DMS53 treated with DMSO at 0.1 percent for 48 hours (cell line): ENCODE measurements around the gene AMMECR1.

Experiments used
- DNase-seq: peaks from one replicate; lab custom pipeline; 2025; ENCODE audit not compliant: unreplicated experiment; lab: John Stamatoyannopoulos, UW

The AMMECR1 gene

GRCh38 chrX:110213183-110213582 is 104.7 kb downstream of the AMMECR1 start:
- no peak for DNase-seq

DNA sequence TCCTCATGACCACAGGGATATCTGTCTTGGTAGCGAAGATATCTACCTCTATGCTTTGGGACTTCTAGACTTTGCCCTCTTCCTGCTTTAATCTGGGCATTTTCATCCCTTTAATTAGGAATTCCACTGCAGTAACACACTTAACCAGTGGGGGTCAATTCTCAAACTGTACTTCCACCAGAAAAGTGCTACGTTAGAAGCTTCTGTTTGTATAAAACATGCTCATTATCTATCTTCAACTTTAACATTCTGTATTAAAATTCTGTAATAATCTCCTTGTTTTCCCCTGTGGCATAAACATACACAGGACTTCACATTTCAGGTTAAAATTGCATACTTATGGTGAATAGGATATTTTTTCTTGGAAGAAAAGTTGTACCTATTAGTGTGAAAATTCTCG is 105.6 kb downstream of the AMMECR1 start:
- DNase-seq, result no peak

DNA sequence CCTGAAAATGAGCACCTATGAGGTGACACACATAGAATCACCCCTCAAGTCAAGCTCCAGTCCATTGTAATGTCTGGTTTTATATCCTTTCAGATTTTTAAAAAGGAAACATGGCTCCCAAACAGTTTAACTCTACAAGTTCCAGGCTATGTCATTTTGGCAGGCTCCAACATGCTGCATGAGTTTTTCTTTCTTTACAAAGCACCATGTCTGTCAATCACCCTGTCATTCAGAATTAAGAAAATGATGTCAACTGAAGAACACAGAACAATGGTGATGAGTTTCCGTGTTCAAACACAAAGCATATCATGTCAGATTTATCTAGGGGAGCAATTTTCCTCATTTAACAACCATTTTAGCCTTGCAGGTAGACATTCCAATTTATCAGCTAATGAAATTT is 106.5 kb downstream of the AMMECR1 start:
- no peak for DNase-seq

DNA sequence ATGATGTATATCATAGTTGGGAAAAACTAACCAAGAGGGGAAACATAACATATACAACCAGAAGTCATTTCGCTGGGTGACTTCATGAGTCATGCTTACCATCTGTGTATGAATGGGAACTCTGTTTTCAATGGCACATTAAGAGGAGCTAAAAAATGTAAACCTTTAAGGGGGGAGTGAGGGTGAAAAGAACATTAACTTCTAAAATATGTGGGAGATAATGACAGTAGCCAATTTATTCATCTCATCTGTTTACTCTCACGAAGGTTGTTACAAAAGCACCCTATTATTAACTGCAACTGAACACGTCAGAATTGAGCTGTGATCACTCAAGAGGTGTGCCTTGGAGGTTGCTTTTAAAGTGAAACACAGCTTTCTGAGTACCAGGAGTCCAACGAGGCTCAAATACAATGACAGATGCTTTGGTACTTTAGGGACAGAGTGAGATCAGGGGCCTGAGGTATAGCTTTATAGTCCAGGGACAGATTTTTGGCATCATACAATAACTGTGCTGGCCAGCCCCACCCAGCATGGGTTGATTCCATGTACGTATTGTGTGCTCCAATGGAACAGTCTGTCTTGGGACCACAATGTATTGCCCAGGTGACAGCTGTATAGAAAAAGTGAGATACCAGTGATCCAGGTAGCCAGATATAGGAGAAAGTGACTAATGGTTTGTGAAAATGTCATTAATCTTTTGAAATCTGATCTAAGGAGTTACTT is 107.3 kb downstream of the AMMECR1 start:
- no peak for DNase-seq

GRCh38 chrX:110208092-110208491 is 109.8 kb downstream of the AMMECR1 start:
- DNase-seq, result no peak

GRCh38 chrX:110204986-110205385 is 112.9 kb downstream of the AMMECR1 start:
- DNase-seq, result no peak

DNA sequence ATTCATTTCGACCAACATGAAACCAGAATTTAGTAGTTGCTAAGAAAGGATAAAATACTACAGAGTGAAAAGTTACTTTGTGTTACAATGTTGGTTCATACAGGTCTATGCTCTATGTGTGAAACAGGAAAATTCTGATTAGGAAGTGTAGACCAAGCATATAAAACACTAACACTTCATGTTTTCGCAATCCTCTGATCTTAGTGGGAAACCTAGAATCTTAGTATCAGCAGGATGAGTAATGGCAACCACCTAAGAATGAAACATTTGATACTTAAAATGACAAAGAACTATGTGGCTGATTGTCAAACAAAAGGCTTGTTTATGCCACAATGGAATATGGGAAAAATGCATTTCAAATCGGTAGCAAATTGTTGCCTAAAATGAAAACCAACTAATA is 116.1 kb downstream of the AMMECR1 start:
- DNase-seq, result no peak

- no peak for DNase-seq
Measured at GRCh38 chrX:110194977-110195376, 122.9 kb downstream of the AMMECR1 start.

GRCh38 chrX:110192516-110192915 is 125.4 kb downstream of the AMMECR1 start:
- DNase-seq, result no peak

- DNase-seq, result no peak
Measured at GRCh38 chrX:110188701-110189558, 129.0 kb downstream of the AMMECR1 start.

DNA sequence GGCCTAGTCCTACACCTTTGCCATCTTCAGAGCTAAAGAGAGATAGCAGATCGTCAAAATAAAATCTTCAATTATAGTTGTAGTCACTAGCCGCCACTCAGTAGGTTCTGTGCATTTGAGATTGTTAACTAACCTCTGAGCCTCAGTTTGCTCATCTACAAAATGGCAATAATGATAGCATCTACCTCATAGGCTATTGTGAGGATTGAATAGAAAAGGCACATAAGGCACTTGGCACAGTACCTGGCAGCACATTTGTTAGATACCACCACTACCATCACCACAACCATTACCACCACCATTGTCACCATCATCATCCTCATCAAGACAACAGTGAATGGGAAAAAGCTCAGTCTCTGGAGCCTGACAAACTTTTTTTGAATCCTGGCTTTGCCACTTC is 134.6 kb downstream of the AMMECR1 start:
- no peak for DNase-seq

DNA sequence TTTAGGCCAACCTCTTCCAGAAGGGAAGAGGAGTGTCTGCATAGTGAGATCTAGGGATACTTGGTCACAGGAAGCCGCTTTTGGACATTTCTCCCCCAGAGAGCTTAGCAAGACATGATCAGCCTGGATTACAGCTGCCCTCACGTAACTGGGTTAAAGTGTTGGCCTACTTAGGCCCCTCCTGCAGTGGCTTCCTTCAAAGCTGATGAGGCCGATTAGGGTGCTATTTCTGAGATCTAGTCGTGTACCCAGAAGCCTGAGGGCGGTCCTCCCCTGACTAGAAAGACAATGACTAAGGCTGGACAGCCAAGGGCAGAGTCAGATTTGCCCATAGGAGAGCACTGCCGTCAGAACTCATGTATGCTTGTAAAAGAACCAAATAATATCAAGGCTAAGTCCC is 135.0 kb downstream of the AMMECR1 start:
- no peak for DNase-seq

DNA sequence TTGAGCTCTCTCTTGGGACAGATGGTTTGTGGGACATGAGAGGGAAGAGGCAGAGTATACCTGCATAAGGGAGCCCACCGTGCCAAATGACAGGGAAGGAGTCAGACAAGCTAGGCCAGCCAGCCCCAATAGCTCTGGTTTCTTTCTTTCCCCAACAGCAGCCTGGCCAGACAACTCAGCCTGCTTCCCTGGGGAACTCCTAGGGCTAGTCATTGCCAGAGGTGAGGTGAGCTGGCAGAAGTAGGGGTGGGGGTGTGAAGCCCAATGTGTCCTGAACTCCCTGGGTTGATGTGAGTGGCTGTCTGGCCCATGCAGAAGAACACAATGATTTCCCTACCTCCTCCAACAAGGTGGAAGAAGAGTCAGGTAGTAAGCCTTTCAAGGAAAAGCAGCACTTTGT is 135.5 kb downstream of the AMMECR1 start:
- no peak for DNase-seq

DNA sequence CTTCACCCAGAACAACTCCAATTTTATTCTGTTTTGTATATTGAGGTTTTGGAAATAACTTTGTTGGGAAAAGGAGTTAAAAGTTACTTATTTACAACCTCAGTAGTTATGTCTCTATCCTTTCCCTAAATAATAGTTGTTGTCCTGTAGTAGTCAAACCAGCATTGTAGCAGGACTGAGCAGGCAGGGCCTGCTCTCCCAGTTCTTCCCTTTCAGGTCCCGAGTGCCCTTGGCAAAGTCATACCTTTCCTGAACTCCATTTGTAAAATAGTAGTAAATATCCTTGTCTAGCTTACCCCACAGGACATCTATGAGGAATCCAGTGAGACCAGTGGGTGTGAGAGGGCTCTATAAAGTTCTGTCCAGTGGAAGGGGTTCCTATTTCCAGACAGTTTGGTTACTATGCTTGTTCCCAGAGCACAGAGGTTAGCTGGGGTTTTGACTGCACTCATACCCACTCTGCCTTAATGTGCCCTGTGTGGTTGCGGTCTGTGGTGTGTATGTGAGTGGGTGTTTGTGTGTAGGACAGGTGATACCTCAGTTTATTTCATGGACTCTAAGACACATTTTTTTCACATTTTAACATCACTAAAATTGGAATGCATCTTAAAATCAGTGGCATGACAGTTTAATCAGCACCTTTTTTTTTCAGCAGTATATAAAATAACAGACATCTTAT is 136.3 kb downstream of the AMMECR1 start:
- DNase-seq, result no peak

GRCh38 chrX:110180928-110181310 is 137.0 kb downstream of the AMMECR1 start:
- no peak for DNase-seq

GRCh38 chrX:110180176-110180927 is 137.5 kb downstream of the AMMECR1 start:
- no peak for DNase-seq

GRCh38 chrX:110178179-110178865 is 139.6 kb downstream of the AMMECR1 start:
- no peak for DNase-seq

DNA sequence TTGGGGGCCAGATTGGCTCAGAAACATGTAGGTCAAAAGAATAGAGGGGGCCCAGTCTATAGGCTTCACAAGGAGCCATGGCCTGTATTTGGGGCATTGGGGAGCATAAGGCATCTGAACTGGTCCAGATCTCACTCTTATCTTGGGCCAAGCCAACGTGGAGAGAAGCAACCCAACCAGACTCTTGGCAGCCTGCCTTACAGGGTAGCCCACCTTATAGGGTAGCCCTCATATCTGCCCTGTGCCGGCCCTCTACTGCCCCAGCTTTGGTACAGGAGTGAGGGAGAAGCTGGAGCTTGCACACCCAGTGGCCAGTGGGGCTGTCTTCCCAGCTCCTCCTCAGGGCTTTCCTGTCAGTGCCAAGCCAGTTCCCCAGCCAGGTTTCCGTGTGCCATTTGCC is 142.2 kb downstream of the AMMECR1 start:
- no peak for DNase-seq

- no peak for DNase-seq
Measured at GRCh38 chrX:110175146-110175545, 142.7 kb downstream of the AMMECR1 start.
